ENCODE measurements around the gene CARD18. TPM values are rescaled to one million over a fixed set of nuclear protein-coding genes. Genes with fewer than 3 reads are reported as not detected.

Gene CARD18
- total RNA-seq, 4 donors from 2014 or later, result 11.6 to 26.0 (median 16.5) TPM; not detected in 1

- H3K9me3 ChIP-seq, result no peaks in the 10 kb centered on the region
- no peak for DNase-seq (ENCODE audit: low spot score in 2 of 2)
- no peaks in the 10 kb centered on the region for H3K27me3 ChIP-seq
- WGBS, result 58% methylated on average over 1 of the region's 1 CpG
- no peak overlapping the region for H3K4me3 ChIP-seq
- peaks cover 3% of the 10 kb centered on the region for H3K4me1 ChIP-seq
- H3K36me3 ChIP-seq, result no peaks in the 10 kb centered on the region
- no peak overlapping the region for H3K27ac ChIP-seq
- no peak for TF ChIP-seq POLR2A (IDR thresholded peaks at IDR 0.05)
- TF ChIP-seq EP300 (IDR thresholded peaks at IDR 0.05), result no peak
- no peak for TF ChIP-seq POLR2AphosphoS5 (IDR thresholded peaks at IDR 0.05)
- TF ChIP-seq, protein P1, sequence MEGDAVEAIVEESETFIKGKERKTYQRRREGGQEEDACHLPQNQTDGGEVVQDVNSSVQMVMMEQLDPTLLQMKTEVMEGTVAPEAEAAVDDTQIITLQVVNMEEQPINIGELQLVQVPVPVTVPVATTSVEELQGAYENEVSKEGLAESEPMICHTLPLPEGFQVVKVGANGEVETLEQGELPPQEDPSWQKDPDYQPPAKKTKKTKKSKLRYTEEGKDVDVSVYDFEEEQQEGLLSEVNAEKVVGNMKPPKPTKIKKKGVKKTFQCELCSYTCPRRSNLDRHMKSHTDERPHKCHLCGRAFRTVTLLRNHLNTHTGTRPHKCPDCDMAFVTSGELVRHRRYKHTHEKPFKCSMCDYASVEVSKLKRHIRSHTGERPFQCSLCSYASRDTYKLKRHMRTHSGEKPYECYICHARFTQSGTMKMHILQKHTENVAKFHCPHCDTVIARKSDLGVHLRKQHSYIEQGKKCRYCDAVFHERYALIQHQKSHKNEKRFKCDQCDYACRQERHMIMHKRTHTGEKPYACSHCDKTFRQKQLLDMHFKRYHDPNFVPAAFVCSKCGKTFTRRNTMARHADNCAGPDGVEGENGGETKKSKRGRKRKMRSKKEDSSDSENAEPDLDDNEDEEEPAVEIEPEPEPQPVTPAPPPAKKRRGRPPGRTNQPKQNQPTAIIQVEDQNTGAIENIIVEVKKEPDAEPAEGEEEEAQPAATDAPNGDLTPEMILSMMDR (IDR thresholded peaks at IDR 0.05), result no peak
These were observed 2.6 kb upstream of the CARD18 start for GRCh38 chr11:105142167-105142566.

DNA sequence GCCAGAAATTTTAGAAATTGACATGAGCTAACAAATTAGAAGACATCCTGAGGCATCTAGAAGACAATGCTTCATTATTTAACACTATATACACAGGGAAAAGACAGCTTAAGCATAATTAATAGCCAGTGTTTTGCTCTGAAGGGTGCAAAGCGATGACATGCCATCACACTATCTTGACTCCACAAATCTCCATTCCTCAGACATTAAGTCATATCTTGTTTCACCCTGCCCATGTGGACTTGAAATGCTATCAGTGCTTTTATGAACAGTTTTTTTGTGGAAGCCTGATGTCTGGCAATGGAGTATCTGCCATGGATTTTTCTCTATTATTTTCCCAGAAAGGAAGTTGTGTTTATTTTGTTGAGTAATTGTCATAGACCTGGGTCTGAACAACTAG is 2.3 kb downstream of the CARD18 start:
- TF ChIP-seq EP300 (IDR thresholded peaks at IDR 0.05) (no peak), POLR2A (IDR thresholded peaks at IDR 0.05) (no peak), POLR2AphosphoS5 (IDR thresholded peaks at IDR 0.05) (no peak)
- TF ChIP-seq, protein P1 (IDR thresholded peaks at IDR 0.05), result no peak
- DNase-seq (ENCODE audit: low spot score in 2 of 2), result no peak
- Histone ChIP-seq H3K4me1 (peaks cover 3% of the 10 kb centered on the region), H3K9me3 (no peaks in the 10 kb centered on the region), H3K27ac (no peak overlapping the region), H3K36me3 (no peaks in the 10 kb centered on the region), H3K4me3 (no peak overlapping the region), H3K27me3 (no peaks in the 10 kb centered on the region)
- WGBS, result 75% methylated on average over 1 of the region's 1 CpG

DNA sequence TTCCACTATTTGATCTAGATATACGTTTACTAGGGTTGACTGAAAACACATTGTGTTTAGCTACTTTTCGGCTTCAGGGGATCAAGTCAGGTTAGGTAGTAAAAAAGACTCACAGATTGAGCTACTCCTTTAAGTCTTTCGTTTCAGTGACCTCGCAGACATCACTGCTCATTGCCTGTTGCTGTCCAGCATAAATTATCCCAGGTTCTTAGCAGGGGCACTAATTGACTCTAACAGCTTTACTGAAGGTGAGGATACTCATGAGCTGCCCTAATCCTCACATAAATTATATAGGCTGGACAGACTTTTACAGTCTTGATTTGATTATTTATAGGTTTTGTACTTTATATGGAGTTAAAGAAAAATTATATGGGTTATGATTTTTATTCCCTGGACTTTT is 3.7 kb downstream of the CARD18 start:
- DNase-seq (ENCODE audit: low spot score in 2 of 2), result no peak
- Histone ChIP-seq H3K27ac (no peak overlapping the region), H3K27me3 (no peaks in the 10 kb centered on the region), H3K4me3 (no peak overlapping the region), H3K36me3 (no peaks in the 10 kb centered on the region), H3K9me3 (no peaks in the 10 kb centered on the region), H3K4me1 (peaks cover 3% of the 10 kb centered on the region)
- 55% methylated on average over 4 of the region's 4 CpGs for WGBS
- TF ChIP-seq EP300 (IDR thresholded peaks at IDR 0.05), result no peak
- TF ChIP-seq, protein P1 (IDR thresholded peaks at IDR 0.05), result no peak
- TF ChIP-seq POLR2A (IDR thresholded peaks at IDR 0.05), result no peak
- TF ChIP-seq POLR2AphosphoS5 (IDR thresholded peaks at IDR 0.05), result no peak

GRCh38 chr11:105132716-105133511 is 6.7 kb downstream of the CARD18 start:
- WGBS, result 67% methylated on average over 8 of the region's 8 CpGs
- TF ChIP-seq, protein P1 (IDR thresholded peaks at IDR 0.05), result no peak
- TF ChIP-seq POLR2AphosphoS5 (IDR thresholded peaks at IDR 0.05), result no peak
- Histone ChIP-seq H3K27me3 (no peaks in the 10 kb centered on the region), H3K4me3 (no peak overlapping the region), H3K36me3 (no peaks in the 10 kb centered on the region), H3K9me3 (no peaks in the 10 kb centered on the region), H3K4me1 (no peaks in the 10 kb centered on the region), H3K27ac (no peak overlapping the region)
- DNase-seq (ENCODE audit: low spot score in 2 of 2), result no peak

DNA sequence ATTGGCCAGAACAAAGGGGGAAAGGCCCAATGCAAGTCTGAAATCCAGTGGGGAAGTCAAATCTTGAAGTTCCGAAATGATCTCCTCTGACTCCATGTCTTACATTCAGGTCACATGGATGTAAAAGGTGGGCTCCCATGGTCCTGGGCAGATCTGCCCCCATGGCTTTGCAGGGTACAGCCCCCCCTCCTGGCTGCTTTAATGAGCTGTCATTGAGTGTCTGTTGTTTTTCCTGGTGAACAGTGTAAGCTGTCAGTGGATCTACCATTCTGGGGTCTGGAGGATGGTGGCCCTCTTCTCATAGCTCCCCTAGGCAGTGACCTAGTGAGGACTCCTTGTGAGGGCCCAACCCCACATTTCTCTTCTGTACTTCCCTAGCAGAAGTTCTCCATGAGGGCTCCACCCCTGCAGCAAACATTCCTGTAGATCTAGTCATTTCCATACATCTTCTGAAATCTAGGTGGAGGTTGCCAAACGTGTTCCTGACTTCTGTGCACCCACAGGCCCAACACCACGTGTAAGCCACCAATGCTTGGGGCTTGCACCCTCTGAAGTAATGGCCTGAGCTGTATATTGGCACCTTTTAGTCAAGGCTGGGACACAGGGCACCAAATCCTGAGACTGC is 9.3 kb downstream of the CARD18 start:
- no peaks in the 10 kb centered on the region for H3K36me3 ChIP-seq
- no peaks in the 10 kb centered on the region for H3K9me3 ChIP-seq
- no peak overlapping the region for H3K4me3 ChIP-seq
- no peaks in the 10 kb centered on the region for H3K27me3 ChIP-seq
- no peak for DNase-seq (ENCODE audit: low spot score in 2 of 2)
- TF ChIP-seq EP300 (IDR thresholded peaks at IDR 0.05) (no peak), POLR2A (IDR thresholded peaks at IDR 0.05) (no peak), POLR2AphosphoS5 (IDR thresholded peaks at IDR 0.05) (no peak)
- TF ChIP-seq, protein P1 (IDR thresholded peaks at IDR 0.05), result no peak
- H3K27ac ChIP-seq, result no peak overlapping the region
- H3K4me1 ChIP-seq, result no peaks in the 10 kb centered on the region
- WGBS, result 62% methylated on average over 3 of the region's 3 CpGs

Data from suprapubic skin (tissue), 4 donors.